ENCODE data around the gene CAPN14. TPM values are rescaled to one million over a fixed set of nuclear protein-coding genes. Genes with fewer than 3 reads are reported as not detected.

CAPN14 gene
- total RNA-seq, 1 experiment from 2014 or later: not detected

GRCh38 chr2:31197166-31197565 lies 20.1 kb downstream of the CAPN14 start:
- intact Hi-C loops (cut with micrococcal nuclease): no loop called here
- H3K9me3 ChIP-seq (ENCODE audit: control insufficient read depth in 1 of 2, insufficient read depth in 1 of 2, low read depth in 1 of 2, low read length in 2 of 2): no peaks in the 10 kb centered on the region
- H3K4me3 ChIP-seq (replicated peaks in 1 of 2; ENCODE audit: low read depth in 1 of 2, low read length in 2 of 2): no peak overlapping the region
- no peaks in the 10 kb centered on the region for H3K79me2 ChIP-seq (ENCODE audit: insufficient read depth, low read length)
- H3K4me1 ChIP-seq (ENCODE audit: control insufficient read depth in 1 of 2, insufficient read depth in 2 of 2, low read length in 2 of 2): no peaks in the 10 kb centered on the region
- no peak overlapping the region for H2AFZ ChIP-seq (ENCODE audit: low read depth, low read length, poor library complexity, severe bottlenecking)
- DNase-seq (ENCODE audit: low read depth, low spot score) (no peak), ATAC-seq (no peak)
- ChIA-PET POLR2A (no interaction called here), CTCF (no interaction called here), RAD21 (ENCODE audit: low non-redundant PET in 1 of 2, low total read pairs in 2 of 2, uncharacterized antibody in 2 of 2, unreplicated experiment in 2 of 2) (no interaction called here)
- no peak overlapping the region for H3K27ac ChIP-seq (ENCODE audit: low read depth, low read length)
- no peaks in the 10 kb centered on the region for H3K36me3 ChIP-seq (ENCODE audit: control insufficient read depth in 1 of 2, insufficient read depth in 2 of 2, low read length in 2 of 2)
- no peaks in the 10 kb centered on the region for H4K20me1 ChIP-seq (ENCODE audit: insufficient read depth)
- H3K27me3 ChIP-seq (ENCODE audit: insufficient read depth, low read length): peaks cover 12% of the 10 kb centered on the region; the same call in 1 of the 2 replicates
- no TSS peak for BruUV-seq (replicated peaks)
- H3K9ac ChIP-seq (ENCODE audit: low read length): no peak overlapping the region
- H3K9me2 ChIP-seq (ENCODE audit: insufficient read depth): no peaks in the 10 kb centered on the region
- H3K4me2 ChIP-seq (ENCODE audit: low read length): no peak overlapping the region
- TF ChIP-seq YY1 (IDR thresholded peaks at IDR 0.05; ENCODE audit: extremely low read depth, insufficient replicate concordance, low read depth, low read length) (no peak), JUND (IDR thresholded peaks at IDR 0.05) (no peak)

GRCh38 chr2:31196622-31197021 lies 20.7 kb downstream of the CAPN14 start:
- H3K9me2 ChIP-seq (ENCODE audit: insufficient read depth): no peaks in the 10 kb centered on the region
- ChIA-PET CTCF (no interaction called here), RAD21 (ENCODE audit: low non-redundant PET in 1 of 2, low total read pairs in 2 of 2, uncharacterized antibody in 2 of 2, unreplicated experiment in 2 of 2) (no interaction called here), POLR2A (no interaction called here)
- no peak overlapping the region for H3K27ac ChIP-seq (ENCODE audit: low read depth, low read length)
- TF ChIP-seq TCF7L2 (IDR thresholded peaks at IDR 0.05; ENCODE audit: borderline replicate concordance, extremely low read depth, insufficient read depth, insufficient read length) (no peak), CEBPB (IDR thresholded peaks at IDR 0.05; ENCODE audit: low read depth) (no peak), JUND (IDR thresholded peaks at IDR 0.05) (no peak), SRF (IDR thresholded peaks at IDR 0.05; ENCODE audit: low read depth) (no peak)
- H3K4me3 ChIP-seq (replicated peaks in 1 of 2; ENCODE audit: low read depth in 1 of 2, low read length in 2 of 2): no peak overlapping the region
- H2AFZ ChIP-seq (ENCODE audit: low read depth, low read length, poor library complexity, severe bottlenecking): no peak overlapping the region
- BruUV-seq (replicated peaks): no TSS peak
- ATAC-seq: no peak
- no peak for DNase-seq (ENCODE audit: low read depth, low spot score)
- H4K20me1 ChIP-seq (ENCODE audit: insufficient read depth): no peaks in the 10 kb centered on the region
- no peak overlapping the region for H3K9ac ChIP-seq (ENCODE audit: low read length)
- no peaks in the 10 kb centered on the region for H3K79me2 ChIP-seq (ENCODE audit: insufficient read depth, low read length)
- no peak overlapping the region for H3K4me2 ChIP-seq (ENCODE audit: low read length)
- intact Hi-C loops (cut with micrococcal nuclease): no loop called here
- H3K36me3 ChIP-seq (ENCODE audit: control insufficient read depth in 1 of 2, insufficient read depth in 2 of 2, low read length in 2 of 2): no peaks in the 10 kb centered on the region
- no peaks in the 10 kb centered on the region for H3K4me1 ChIP-seq (ENCODE audit: control insufficient read depth in 1 of 2, insufficient read depth in 2 of 2, low read length in 2 of 2)
- no peaks in the 10 kb centered on the region for H3K9me3 ChIP-seq (ENCODE audit: control insufficient read depth in 1 of 2, insufficient read depth in 1 of 2, low read depth in 1 of 2, low read length in 2 of 2)
- H3K27me3 ChIP-seq (ENCODE audit: insufficient read depth, low read length): peaks cover 6% of the 10 kb centered on the region; the same call in 1 of the 2 replicates
